Thyroid gland (tissue), 4 donors: ENCODE results near the gene FAM3B.

ENCODE experiments used
- POLR2A ChIP-seq, 2 donors: fragments of 450-650 bp; IDR thresholded peaks; one replicate each; pipeline ENCODE4 v1.6.1; 2017; ENCODE audit warnings: antibody characterized with exemption in 2 of 2, mild to moderate bottlenecking in 2 of 2, moderate library complexity in 1 of 2
- TF ChIP-seq, protein P1 (sequence below), 6 experiments: fragments of 200-600 bp in 3 of 6; fragments of 450-650 bp in 3 of 6; sonication (generic) in 3 of 6; IDR thresholded peaks; one replicate each; pipeline ENCODE4 v1.5.1; 2016 to 2019; ENCODE audit warnings: antibody characterized with exemption in 6 of 6, mild to moderate bottlenecking in 2 of 6, inconsistent platforms in 1 of 6, moderate library complexity in 1 of 6

DNA sequence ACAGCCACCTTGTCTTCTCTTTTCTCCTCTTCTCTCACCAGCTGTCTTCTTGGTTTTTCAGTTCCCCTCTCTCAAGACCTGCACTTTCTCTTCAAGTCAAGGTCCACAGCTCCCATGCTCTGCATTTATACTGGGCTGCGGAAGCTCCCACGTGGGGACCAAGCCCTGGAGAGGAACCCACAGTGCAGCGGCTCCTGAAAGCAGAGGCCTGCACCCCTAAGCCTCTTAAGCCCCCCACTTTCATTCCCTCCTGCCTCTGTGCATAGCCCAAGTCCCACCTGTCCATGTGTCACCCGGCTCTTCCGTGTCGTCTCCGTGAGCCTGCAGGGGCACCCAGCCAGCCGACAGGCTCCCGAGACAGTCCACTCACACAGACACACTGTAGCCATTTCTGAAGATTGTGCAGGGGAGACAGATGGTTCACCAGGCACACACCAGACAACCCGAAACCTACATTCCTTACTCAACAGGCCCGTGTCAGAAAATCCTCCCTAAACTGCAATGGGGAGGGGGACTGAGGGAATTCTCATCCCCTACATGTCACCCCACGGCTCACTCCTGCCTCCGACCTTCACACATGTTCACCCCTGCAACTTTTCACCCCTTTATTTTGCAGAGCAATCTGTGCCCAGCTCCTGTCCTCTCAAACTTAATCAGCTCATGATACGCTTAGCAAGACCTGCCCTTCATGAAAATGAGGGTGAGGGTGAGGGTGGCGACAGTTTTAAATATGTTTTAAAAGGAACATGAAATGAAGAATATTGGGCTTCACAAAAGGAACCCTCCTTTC is 51.5 kb downstream of the FAM3B start:
- TF ChIP-seq, protein P1, sequence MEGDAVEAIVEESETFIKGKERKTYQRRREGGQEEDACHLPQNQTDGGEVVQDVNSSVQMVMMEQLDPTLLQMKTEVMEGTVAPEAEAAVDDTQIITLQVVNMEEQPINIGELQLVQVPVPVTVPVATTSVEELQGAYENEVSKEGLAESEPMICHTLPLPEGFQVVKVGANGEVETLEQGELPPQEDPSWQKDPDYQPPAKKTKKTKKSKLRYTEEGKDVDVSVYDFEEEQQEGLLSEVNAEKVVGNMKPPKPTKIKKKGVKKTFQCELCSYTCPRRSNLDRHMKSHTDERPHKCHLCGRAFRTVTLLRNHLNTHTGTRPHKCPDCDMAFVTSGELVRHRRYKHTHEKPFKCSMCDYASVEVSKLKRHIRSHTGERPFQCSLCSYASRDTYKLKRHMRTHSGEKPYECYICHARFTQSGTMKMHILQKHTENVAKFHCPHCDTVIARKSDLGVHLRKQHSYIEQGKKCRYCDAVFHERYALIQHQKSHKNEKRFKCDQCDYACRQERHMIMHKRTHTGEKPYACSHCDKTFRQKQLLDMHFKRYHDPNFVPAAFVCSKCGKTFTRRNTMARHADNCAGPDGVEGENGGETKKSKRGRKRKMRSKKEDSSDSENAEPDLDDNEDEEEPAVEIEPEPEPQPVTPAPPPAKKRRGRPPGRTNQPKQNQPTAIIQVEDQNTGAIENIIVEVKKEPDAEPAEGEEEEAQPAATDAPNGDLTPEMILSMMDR (IDR thresholded peaks at IDR 0.05), result no peak
- no peak for TF ChIP-seq POLR2A (IDR thresholded peaks at IDR 0.05)
